Stimulated activated naive CD8-positive, alpha-beta T cell treated with anti-CD3 and anti-CD28 coated beads, Interleukin-15, Interleukin-2, amounts not matched to agents 100 ng/mL and 50 ng/mL, for 24 hours (primary cell): ENCODE results near the gene MAP3K6.
A peak's percentile ranks its signal among the peaks of the same experiment; 100 is the strongest.

Experiments
- H3K27ac Mint-ChIP-seq: one replicate; pipeline ENCODE4 v1.8.0; 2021; ENCODE audit warnings: mild to moderate bottlenecking, mixed read lengths
- H3K27me3 Mint-ChIP-seq: one replicate; pipeline ENCODE4 v1.8.0; 2021; ENCODE audit warnings: mixed read lengths
- H3K36me3 Mint-ChIP-seq: one replicate; pipeline ENCODE4 v1.8.0; 2021; ENCODE audit warnings: low read depth, mixed read lengths
- H3K4me1 Mint-ChIP-seq: one replicate; pipeline ENCODE4 v1.8.0; 2021; ENCODE audit warnings: low read depth, mixed read lengths
- H3K4me3 Mint-ChIP-seq: one replicate; pipeline ENCODE4 v1.8.0; 2021; ENCODE audit warnings: mild to moderate bottlenecking, mixed read lengths
- H3K9me3 Mint-ChIP-seq: one replicate; pipeline ENCODE4 v1.8.0; 2021; ENCODE audit warnings: mixed read lengths

MAP3K6 gene

GRCh38 chr1:27372022-27372807, 5.5 kb upstream of the MAP3K6 start:
- Mint-ChIP-seq H3K27ac (no peak overlapping the region), H3K4me3 (no peak overlapping the region), H3K27me3 (no peaks in the 10 kb centered on the region), H3K36me3 (no peaks in the 10 kb centered on the region), H3K4me1 (peaks cover 17% of the 10 kb centered on the region), H3K9me3 (no peaks in the 10 kb centered on the region)

- Mint-ChIP-seq H3K27ac (peak overlapping the region; percentile 26), H3K36me3 (no peaks in the 10 kb centered on the region), H3K4me3 (no peak overlapping the region), H3K9me3 (no peaks in the 10 kb centered on the region), H3K4me1 (peaks cover 34% of the 10 kb centered on the region), H3K27me3 (no peaks in the 10 kb centered on the region)
Measured at GRCh38 chr1:27368869-27369582, 2.3 kb upstream of the MAP3K6 start.

- Mint-ChIP-seq H3K27ac (no peak overlapping the region), H3K4me3 (peak overlapping the region; percentile 57), H3K9me3 (no peaks in the 10 kb centered on the region), H3K4me1 (peaks cover 34% of the 10 kb centered on the region), H3K36me3 (no peaks in the 10 kb centered on the region), H3K27me3 (no peaks in the 10 kb centered on the region)
Measured at GRCh38 chr1:27367160-27367650, 444 bp upstream of the MAP3K6 start.

GRCh38 chr1:27366113-27366410, 699 bp downstream of the MAP3K6 start:
- H3K9me3 Mint-ChIP-seq = no peaks in the 10 kb centered on the region

GRCh38 chr1:27365372-27366112, 1.2 kb downstream of the MAP3K6 start:
- no peaks in the 10 kb centered on the region for H3K27me3 Mint-ChIP-seq
- peaks cover 34% of the 10 kb centered on the region for H3K4me1 Mint-ChIP-seq
- no peaks in the 10 kb centered on the region for H3K36me3 Mint-ChIP-seq
- H3K9me3 Mint-ChIP-seq = no peaks in the 10 kb centered on the region
- peak overlapping the region; percentile 79 for H3K27ac Mint-ChIP-seq
- H3K4me3 Mint-ChIP-seq = peak overlapping the region; percentile 81

More at GRCh38 chr1:27366113-27366410, 699 bp downstream of the MAP3K6 start:
- Mint-ChIP-seq H3K36me3 (no peaks in the 10 kb centered on the region), H3K4me1 (peaks cover 34% of the 10 kb centered on the region), H3K27me3 (no peaks in the 10 kb centered on the region), H3K4me3 (peak overlapping the region; percentile 81), H3K27ac (peak overlapping the region; percentile 79)

- Mint-ChIP-seq H3K9me3 (no peaks in the 10 kb centered on the region), H3K27ac (peak overlapping the region; percentile 67), H3K4me1 (peaks cover 37% of the 10 kb centered on the region), H3K27me3 (no peaks in the 10 kb centered on the region), H3K36me3 (no peaks in the 10 kb centered on the region), H3K4me3 (peak overlapping the region; percentile 81)
Measured at GRCh38 chr1:27364696-27365371, 1.9 kb downstream of the MAP3K6 start.

GRCh38 chr1:27363766-27364695, 2.7 kb downstream of the MAP3K6 start:
- Mint-ChIP-seq H3K27ac (no peak overlapping the region), H3K4me1 (peaks cover 37% of the 10 kb centered on the region), H3K9me3 (no peaks in the 10 kb centered on the region)

GRCh38 chr1:27361553-27361952, 5.2 kb downstream of the MAP3K6 start:
- Mint-ChIP-seq H3K27ac (no peak overlapping the region), H3K27me3 (peaks cover 6% of the 10 kb centered on the region), H3K9me3 (no peaks in the 10 kb centered on the region), H3K36me3 (no peaks in the 10 kb centered on the region), H3K4me3 (no peak overlapping the region), H3K4me1 (peaks cover 46% of the 10 kb centered on the region)

More at GRCh38 chr1:27363766-27364695, 2.7 kb downstream of the MAP3K6 start:
- no peak overlapping the region for H3K4me3 Mint-ChIP-seq
- H3K27me3 Mint-ChIP-seq = peaks cover 2% of the 10 kb centered on the region
- no peaks in the 10 kb centered on the region for H3K36me3 Mint-ChIP-seq

GRCh38 chr1:27361044-27361402, 5.7 kb downstream of the MAP3K6 start:
- Mint-ChIP-seq H3K27ac (no peak overlapping the region), H3K36me3 (no peaks in the 10 kb centered on the region), H3K9me3 (no peaks in the 10 kb centered on the region), H3K4me3 (peak overlapping the region; percentile 60), H3K27me3 (peaks cover 6% of the 10 kb centered on the region), H3K4me1 (peaks cover 50% of the 10 kb centered on the region)

- Mint-ChIP-seq H3K9me3 (no peaks in the 10 kb centered on the region), H3K4me3 (peak overlapping the region; percentile 60), H3K4me1 (peaks cover 51% of the 10 kb centered on the region), H3K27ac (no peak overlapping the region), H3K36me3 (no peaks in the 10 kb centered on the region), H3K27me3 (peaks cover 6% of the 10 kb centered on the region)
Measured at GRCh38 chr1:27360159-27361043, 6.4 kb downstream of the MAP3K6 start.

GRCh38 chr1:27359822-27360158, 7.0 kb downstream of the MAP3K6 start:
- Mint-ChIP-seq H3K4me3 (peak overlapping the region; percentile 60), H3K36me3 (no peaks in the 10 kb centered on the region), H3K9me3 (no peaks in the 10 kb centered on the region), H3K4me1 (peaks cover 47% of the 10 kb centered on the region), H3K27ac (no peak overlapping the region), H3K27me3 (peaks cover 6% of the 10 kb centered on the region)

- Mint-ChIP-seq H3K27me3 (peaks cover 6% of the 10 kb centered on the region), H3K27ac (no peak overlapping the region)
Measured at GRCh38 chr1:27358928-27359313, 7.8 kb downstream of the MAP3K6 start.

More at GRCh38 chr1:27358928-27359313, 7.8 kb downstream of the MAP3K6 start:
- Mint-ChIP-seq H3K9me3 (no peaks in the 10 kb centered on the region), H3K4me3 (no peak overlapping the region), H3K4me1 (peaks cover 42% of the 10 kb centered on the region), H3K36me3 (no peaks in the 10 kb centered on the region)
